Astrocyte of the cerebellum (primary cell): ENCODE measurements around the gene CXCL12.

ENCODE experiments used
- DNase-seq: peaks from one replicate; pipeline ENCODE4 v3.0.0-alpha.2; 2011; ENCODE audit warnings: low read depth
- H3K4me3 ChIP-seq: 2 replicates; pipeline ENCODE4 v1.5.1; 2011; ENCODE audit warnings: mild to moderate bottlenecking, low read depth, low read length, moderate library complexity
- in situ Hi-C: cut with HindIII; loops from 2 replicates; pipeline ENCODE4 v1.10.0; 2017; ENCODE audit warnings: low sequenced_read_pairs
- TF ChIP-seq, protein P1 (sequence below): IDR thresholded peaks from 2 replicates; pipeline ENCODE4 v1.5.1; 2012; ENCODE audit warnings: low read length, low read depth, moderate library complexity, mild to moderate bottlenecking; ENCODE audit errors: missing control alignments

The CXCL12 gene

DNA sequence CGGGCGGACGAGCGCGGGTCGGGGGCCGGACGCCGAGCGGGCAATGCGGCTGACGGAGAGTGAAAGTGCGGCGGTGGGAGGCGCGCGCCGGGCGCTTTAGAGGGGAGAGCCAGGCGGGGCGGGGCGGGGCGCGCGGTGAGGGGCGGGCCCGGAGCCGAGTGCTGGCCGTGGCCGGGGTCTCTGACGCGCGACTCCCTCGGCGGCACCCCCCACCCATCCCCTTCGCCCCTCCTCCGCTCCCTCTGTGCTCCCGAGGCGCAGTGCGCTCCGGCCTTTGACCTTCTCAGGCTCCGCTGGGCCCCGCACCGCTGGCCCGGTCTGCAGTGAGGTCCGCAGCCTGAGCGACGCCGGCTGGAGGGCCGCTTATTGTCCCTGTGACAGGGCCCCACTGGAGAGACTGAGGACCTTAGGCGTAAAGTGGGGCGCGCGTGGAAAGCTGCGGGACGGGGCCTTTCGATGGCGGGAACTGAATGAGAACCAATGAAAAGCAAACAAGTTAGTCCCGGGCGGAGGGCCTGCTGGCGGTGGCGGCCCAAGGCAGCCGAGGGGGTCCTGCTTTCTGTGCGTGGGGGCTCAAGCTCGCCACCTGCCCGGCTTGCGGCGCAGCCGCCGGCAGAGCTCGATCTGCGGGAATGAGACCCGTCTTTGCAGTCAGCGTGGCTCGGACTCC is at the start of gene CXCL12:
Gene CXCL12, minus strand, starts transcription at position 72 of the 670 bp plus-strand sequence. CDS start 92 bp downstream, outside the sequence.
- no peak for DNase-seq
- in situ Hi-C loops: no loop called here
- TF ChIP-seq, protein P1, sequence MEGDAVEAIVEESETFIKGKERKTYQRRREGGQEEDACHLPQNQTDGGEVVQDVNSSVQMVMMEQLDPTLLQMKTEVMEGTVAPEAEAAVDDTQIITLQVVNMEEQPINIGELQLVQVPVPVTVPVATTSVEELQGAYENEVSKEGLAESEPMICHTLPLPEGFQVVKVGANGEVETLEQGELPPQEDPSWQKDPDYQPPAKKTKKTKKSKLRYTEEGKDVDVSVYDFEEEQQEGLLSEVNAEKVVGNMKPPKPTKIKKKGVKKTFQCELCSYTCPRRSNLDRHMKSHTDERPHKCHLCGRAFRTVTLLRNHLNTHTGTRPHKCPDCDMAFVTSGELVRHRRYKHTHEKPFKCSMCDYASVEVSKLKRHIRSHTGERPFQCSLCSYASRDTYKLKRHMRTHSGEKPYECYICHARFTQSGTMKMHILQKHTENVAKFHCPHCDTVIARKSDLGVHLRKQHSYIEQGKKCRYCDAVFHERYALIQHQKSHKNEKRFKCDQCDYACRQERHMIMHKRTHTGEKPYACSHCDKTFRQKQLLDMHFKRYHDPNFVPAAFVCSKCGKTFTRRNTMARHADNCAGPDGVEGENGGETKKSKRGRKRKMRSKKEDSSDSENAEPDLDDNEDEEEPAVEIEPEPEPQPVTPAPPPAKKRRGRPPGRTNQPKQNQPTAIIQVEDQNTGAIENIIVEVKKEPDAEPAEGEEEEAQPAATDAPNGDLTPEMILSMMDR: no peak
- peak within 1 kb of the TSS; percentile 49 for H3K4me3 ChIP-seq

DNA sequence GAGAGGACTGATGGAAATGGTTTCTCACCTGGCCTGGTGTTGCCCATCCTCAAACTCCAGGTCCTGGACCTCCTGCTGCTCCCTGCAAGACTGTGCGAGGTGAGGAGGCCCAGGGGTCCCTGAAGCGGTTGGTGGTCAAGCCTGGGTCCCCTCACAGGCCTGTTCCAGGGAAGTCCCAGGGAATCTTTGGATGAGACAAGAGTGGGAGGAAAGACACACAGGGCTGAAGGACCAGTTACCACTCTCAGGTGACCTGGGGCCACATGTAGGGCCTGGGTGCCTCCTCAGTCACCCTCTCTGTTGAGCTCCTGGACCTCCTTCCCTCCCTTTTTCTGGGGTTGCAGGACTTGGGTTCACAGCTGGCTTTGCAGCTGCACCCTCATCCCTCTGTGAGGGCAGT is 42.6 kb upstream of the CXCL12 start:
- H3K4me3 ChIP-seq: no peak overlapping the region
- in situ Hi-C loops: no loop called here
- TF ChIP-seq, protein P1: no peak
- no peak for DNase-seq

DNA sequence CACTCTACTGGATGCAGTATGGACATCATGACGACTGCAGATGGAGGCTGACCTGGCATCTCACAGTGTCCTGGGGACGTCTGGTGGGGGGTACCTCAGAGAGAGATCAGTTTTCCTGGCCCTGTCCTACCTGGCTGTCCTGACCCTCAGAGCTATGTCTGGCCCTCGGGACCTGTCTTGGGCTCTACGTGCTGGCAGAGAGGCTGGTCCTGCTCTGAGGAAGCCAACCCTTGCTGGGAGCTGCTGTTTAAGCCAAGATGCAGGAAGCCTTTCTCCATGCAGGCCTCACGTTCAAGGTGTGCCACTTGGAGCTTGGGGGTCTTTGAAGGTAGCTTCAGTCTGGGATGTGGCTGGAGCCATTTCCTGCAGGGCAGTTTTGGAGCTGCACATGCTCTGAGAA is 42.1 kb upstream of the CXCL12 start:
- in situ Hi-C loops: no loop called here
- DNase-seq: no peak
- no peak overlapping the region for H3K4me3 ChIP-seq
- TF ChIP-seq, protein P1: no peak

DNA sequence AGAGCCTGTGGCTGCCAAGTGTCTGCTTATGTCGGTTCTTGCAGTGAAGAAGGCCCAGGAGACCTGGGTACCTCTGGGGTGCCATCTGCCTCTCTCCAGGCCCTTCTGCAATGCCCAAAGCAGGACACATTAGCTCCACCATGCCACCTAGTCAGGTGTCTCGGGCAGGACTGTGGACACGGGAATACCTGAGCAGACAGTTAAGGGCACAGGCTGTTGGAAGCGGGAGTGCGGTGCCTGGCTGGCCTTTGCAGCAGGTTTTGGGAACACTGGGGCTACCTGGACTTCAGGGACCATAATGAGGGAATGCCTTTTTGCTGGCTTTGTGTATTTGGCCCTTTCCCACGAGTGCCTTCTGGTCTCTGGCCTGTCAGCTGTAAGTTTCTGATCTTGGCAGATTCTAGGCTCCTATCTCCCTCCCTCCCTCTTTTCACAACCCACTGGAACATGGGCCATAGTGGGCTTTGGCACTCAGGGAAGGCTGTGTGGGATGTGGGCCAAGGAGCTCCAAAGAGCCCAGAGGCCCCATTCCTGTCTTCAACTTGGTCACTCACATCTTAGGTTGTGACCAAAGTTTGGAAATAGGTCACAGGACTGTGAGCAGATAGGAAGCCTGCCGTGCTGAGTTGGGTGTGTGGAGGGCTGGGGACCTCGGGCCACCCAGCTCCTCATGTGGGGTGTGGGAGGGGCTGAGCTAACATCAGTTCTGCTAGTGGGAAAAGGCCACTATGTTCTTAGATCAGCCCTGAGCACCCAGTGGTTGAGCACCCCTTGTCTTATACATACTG is 41.5 kb upstream of the CXCL12 start:
- TF ChIP-seq, protein P1: no peak
- in situ Hi-C loops: no loop called here
- no peak overlapping the region for H3K4me3 ChIP-seq
- no peak for DNase-seq

DNA sequence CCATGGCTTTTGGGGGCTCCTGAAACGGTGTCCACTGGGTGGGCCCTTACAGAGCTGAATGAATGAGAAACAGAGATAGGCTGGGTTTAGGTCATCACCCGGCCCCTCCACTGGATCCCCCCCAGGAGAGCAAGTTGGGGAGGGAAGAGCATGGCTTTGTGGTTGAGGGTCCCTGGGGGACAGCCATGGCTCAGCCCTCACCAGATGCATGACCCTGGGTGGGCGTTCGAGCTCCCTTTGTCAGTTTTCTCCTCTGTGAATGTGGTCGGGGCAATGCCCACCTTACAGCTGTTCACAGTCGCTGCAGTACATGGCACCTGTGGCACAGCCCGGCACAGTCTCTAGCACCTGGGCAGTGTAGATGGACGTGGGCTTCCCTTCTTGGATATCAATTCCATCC is 40.6 kb upstream of the CXCL12 start:
- TF ChIP-seq, protein P1: no peak
- DNase-seq: no peak
- no peak overlapping the region for H3K4me3 ChIP-seq
- in situ Hi-C loops: no loop called here

DNA sequence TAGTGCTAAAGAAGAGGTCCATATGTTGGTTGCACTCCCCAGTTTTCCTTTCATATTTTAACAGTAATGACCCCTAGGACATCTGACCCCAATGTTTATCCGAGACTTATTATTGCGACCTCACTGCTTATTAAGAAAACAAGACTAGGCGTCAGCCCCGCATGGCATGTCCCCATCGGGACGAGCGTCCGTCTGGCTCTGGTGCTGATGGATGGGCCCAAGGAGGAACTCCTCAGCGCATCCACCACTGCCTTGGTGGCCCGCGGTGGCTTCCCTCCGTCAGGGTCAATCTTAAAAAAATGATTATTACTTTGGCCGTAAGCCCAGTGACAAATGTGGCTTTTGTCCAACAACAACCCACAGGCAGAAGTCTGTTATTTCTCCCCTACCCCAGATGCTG is 40.1 kb upstream of the CXCL12 start:
- DNase-seq: no peak
- TF ChIP-seq, protein P1: no peak
- in situ Hi-C loops: no loop called here
- H3K4me3 ChIP-seq: no peak overlapping the region
